ENCODE results near the gene LCE2A. TPM values are rescaled to one million over a fixed set of nuclear protein-coding genes. Genes with fewer than 3 reads are reported as not detected.

Gene LCE2A
- total and polyA plus RNA-seq, 9 of the 15 experiments (the other 6 are each of a cell fraction or from before 2014, with no cell fraction given): not detected

DNA sequence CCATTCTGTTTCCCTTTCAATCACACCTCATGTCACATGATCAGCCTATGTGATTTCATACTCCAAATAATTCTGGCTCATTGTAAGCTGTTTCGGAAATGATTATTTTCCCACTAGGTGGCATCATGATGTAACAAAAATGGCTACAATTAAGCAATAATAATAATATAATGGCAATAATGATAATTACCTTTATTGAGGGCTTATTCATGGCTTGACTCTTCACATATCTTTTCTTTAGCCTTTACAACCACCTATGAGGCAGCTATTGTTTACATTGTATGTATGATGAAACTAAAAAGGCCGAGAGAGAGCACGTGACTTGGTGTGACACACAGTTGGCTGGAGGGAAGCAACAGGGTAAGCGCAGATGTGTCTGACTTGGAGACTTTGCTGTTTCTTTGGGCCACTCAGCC lies 47.2 kb downstream of the LCE2A start (continued):
- TF ChIP-seq, protein P1, sequence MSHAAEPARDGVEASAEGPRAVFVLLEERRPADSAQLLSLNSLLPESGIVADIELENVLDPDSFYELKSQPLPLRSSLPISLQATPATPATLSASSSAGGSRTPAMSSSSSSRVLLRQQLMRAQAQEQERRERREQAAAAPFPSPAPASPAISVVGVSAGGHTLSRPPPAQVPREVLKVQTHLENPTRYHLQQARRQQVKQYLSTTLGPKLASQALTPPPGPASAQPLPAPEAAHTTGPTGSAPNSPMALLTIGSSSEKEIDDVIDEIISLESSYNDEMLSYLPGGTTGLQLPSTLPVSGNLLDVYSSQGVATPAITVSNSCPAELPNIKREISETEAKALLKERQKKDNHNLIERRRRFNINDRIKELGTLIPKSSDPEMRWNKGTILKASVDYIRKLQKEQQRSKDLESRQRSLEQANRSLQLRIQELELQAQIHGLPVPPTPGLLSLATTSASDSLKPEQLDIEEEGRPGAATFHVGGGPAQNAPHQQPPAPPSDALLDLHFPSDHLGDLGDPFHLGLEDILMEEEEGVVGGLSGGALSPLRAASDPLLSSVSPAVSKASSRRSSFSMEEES (CRISPR knock-in tag; IDR thresholded peaks at IDR 0.05): peak; percentile 68
- TF ChIP-seq TOE1 (IDR thresholded peaks at IDR 0.05; ENCODE audit: borderline replicate concordance) (peak; percentile 74; the same call in 1 of the 2 replicates), TOE1 (CRISPR knock-in tag; IDR thresholded peaks at IDR 0.05; ENCODE audit: borderline replicate concordance, low read depth) (no peak), RAD21 (CRISPR knock-in tag; conservative IDR thresholded peaks at IDR 0.05 in 1 of 2, IDR thresholded peaks at IDR 0.05 in 1 of 2) (peak in 1 of 2 experiments; percentile 35; a peak in 2 of 4 replicates), PTTG1 (tag; IDR thresholded peaks at IDR 0.05; ENCODE audit: low read depth) (no peak), RB1 (IDR thresholded peaks at IDR 0.05; ENCODE audit: low read depth) (no peak), U2AF1 (optimal IDR thresholded peaks at IDR 0.05; ENCODE audit: low read depth, low read length) (no peak), RBM39 (optimal IDR thresholded peaks at IDR 0.05; ENCODE audit: low read depth, low read length) (no peak), TSC22D4 (tag; IDR thresholded peaks at IDR 0.05) (no peak), NONO (IDR thresholded peaks at IDR 0.05; ENCODE audit: low read depth in 2 of 2, low read length in 1 of 2) (no peak), DIDO1 (tag; IDR thresholded peaks at IDR 0.05; ENCODE audit: low read depth) (no peak), NCOA1 (IDR thresholded peaks at IDR 0.05; ENCODE audit: low read depth) (no peak), SUPT5H (IDR thresholded peaks at IDR 0.05) (no peak)
- TF ChIP-seq, protein P2, sequence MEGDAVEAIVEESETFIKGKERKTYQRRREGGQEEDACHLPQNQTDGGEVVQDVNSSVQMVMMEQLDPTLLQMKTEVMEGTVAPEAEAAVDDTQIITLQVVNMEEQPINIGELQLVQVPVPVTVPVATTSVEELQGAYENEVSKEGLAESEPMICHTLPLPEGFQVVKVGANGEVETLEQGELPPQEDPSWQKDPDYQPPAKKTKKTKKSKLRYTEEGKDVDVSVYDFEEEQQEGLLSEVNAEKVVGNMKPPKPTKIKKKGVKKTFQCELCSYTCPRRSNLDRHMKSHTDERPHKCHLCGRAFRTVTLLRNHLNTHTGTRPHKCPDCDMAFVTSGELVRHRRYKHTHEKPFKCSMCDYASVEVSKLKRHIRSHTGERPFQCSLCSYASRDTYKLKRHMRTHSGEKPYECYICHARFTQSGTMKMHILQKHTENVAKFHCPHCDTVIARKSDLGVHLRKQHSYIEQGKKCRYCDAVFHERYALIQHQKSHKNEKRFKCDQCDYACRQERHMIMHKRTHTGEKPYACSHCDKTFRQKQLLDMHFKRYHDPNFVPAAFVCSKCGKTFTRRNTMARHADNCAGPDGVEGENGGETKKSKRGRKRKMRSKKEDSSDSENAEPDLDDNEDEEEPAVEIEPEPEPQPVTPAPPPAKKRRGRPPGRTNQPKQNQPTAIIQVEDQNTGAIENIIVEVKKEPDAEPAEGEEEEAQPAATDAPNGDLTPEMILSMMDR (IDR thresholded peaks at IDR 0.05 in 2 of 3, conservative IDR thresholded peaks at IDR 0.05 in 1 of 3; ENCODE audit: insufficient read depth in 2 of 3, low read depth in 1 of 3, low read length in 3 of 3): peak in 1 of 3 experiments; percentile 20; a peak in 1 of 6 replicates
- TF ChIP-seq, protein P3, sequence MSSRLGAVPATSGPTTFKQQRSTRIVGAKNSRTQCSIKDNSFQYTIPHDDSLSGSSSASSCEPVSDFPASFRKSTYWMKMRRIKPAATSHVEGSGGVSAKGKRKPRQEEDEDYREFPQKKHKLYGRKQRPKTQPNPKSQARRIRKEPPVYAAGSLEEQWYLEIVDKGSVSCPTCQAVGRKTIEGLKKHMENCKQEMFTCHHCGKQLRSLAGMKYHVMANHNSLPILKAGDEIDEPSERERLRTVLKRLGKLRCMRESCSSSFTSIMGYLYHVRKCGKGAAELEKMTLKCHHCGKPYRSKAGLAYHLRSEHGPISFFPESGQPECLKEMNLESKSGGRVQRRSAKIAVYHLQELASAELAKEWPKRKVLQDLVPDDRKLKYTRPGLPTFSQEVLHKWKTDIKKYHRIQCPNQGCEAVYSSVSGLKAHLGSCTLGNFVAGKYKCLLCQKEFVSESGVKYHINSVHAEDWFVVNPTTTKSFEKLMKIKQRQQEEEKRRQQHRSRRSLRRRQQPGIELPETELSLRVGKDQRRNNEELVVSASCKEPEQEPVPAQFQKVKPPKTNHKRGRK (tag; IDR thresholded peaks at IDR 0.05): no peak
- TF ChIP-seq, protein P4, sequence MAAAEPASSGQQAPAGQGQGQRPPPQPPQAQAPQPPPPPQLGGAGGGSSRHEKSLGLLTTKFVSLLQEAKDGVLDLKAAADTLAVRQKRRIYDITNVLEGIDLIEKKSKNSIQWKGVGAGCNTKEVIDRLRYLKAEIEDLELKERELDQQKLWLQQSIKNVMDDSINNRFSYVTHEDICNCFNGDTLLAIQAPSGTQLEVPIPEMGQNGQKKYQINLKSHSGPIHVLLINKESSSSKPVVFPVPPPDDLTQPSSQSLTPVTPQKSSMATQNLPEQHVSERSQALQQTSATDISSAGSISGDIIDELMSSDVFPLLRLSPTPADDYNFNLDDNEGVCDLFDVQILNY (CRISPR knock-in tag; IDR thresholded peaks at IDR 0.05): no peak
- TF ChIP-seq, protein P5, sequence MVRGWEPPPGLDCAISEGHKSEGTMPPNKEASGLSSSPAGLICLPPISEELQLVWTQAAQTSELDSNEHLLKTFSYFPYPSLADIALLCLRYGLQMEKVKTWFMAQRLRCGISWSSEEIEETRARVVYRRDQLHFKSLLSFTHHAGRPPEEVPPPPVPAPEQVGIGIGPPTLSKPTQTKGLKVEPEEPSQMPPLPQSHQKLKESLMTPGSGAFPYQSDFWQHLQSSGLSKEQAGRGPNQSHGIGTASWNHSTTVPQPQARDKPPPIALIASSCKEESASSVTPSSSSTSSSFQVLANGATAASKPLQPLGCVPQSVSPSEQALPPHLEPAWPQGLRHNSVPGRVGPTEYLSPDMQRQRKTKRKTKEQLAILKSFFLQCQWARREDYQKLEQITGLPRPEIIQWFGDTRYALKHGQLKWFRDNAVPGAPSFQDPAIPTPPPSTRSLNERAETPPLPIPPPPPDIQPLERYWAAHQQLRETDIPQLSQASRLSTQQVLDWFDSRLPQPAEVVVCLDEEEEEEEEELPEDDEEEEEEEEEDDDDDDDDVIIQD (CRISPR knock-in tag; IDR thresholded peaks at IDR 0.05): no peak
- TF ChIP-seq, protein P6, sequence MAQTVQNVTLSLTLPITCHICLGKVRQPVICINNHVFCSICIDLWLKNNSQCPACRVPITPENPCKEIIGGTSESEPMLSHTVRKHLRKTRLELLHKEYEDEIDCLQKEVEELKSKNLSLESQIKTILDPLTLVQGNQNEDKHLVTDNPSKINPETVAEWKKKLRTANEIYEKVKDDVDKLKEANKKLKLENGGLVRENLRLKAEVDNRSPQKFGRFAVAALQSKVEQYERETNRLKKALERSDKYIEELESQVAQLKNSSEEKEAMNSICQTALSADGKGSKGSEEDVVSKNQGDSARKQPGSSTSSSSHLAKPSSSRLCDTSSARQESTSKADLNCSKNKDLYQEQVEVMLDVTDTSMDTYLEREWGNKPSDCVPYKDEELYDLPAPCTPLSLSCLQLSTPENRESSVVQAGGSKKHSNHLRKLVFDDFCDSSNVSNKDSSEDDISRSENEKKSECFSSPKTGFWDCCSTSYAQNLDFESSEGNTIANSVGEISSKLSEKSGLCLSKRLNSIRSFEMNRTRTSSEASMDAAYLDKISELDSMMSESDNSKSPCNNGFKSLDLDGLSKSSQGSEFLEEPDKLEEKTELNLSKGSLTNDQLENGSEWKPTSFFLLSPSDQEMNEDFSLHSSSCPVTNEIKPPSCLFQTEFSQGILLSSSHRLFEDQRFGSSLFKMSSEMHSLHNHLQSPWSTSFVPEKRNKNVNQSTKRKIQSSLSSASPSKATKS (CRISPR knock-in tag; IDR thresholded peaks at IDR 0.05): no peak

Measured in K562 (cell line).